OCI-LY3 (cell line): Measurements from ENCODE around the gene IL20RA.

ENCODE experiments used
- H2AFZ ChIP-seq: fragments of 200-600, 300-600 bp; shearing (Covaris generic); 2 replicates; pipeline ENCODE4 v1.6.0; 2014; ENCODE audit warnings: antibody characterized with exemption, low read depth, low read length
- H3K27ac ChIP-seq: fragments of 200-600, 300-600 bp; sonication (generic); 2 replicates; pipeline ENCODE4 v1.5.1; 2014; ENCODE audit warnings: mild to moderate bottlenecking, low read length, moderate library complexity, mixed read lengths
- H3K27me3 ChIP-seq: fragments of 200-600, 300-600 bp; sonication (generic); 2 replicates; pipeline ENCODE4 v1.6.1; 2014; ENCODE audit warnings: low read depth, low read length, mixed read lengths
- H3K36me3 ChIP-seq: fragments of 200-600, 300-600 bp; sonication (generic); replicated peaks from 2 replicates; pipeline ENCODE3; 2014; ENCODE audit warnings: low read depth, low read length, mixed read lengths
- H3K4me1 ChIP-seq: fragments of 300-600, 200-600 bp; sonication (generic); 2 replicates; pipeline ENCODE4 v1.6.1; 2014; ENCODE audit warnings: low read length, mixed read lengths
- H3K4me2 ChIP-seq: fragments of 200-600, 300-600 bp; sonication (generic); 2 replicates; pipeline ENCODE4 v1.6.1; 2014; ENCODE audit warnings: low read length, mixed read lengths
- H3K4me3 ChIP-seq: fragments of 300-600, 200-600 bp; sonication (generic); 2 replicates; pipeline ENCODE4 v1.5.1; 2014; ENCODE audit warnings: antibody characterized with exemption, mild to moderate bottlenecking, low read length, moderate library complexity
- H3K79me2 ChIP-seq: fragments of 300-600, 200-600 bp; shearing (Covaris generic); 2 replicates; pipeline ENCODE4 v1.6.1; 2014; ENCODE audit warnings: mild to moderate bottlenecking, low read length, mixed read lengths
- H3K9ac ChIP-seq: fragments of 300-600, 200-600 bp; shearing (Covaris generic); 2 replicates; pipeline ENCODE4 v1.6.0; 2014; ENCODE audit warnings: mild to moderate bottlenecking, low read length, moderate library complexity
- H3K9me3 ChIP-seq: fragments of 200-600, 300-600 bp; shearing (Covaris generic); 2 replicates; pipeline ENCODE4 v1.6.1; 2014; ENCODE audit warnings: low read length, mixed read lengths; ENCODE audit not compliant: insufficient read depth
- H4K20me1 ChIP-seq: fragments of 200-600, 300-600 bp; sonication (generic); 2 replicates; pipeline ENCODE4 v1.6.1; 2016; ENCODE audit warnings: low read length, mixed read lengths; ENCODE audit not compliant: insufficient read depth
- EZH2phosphoT487 ChIP-seq: fragments of 200-600 bp; shearing (Covaris generic); IDR thresholded peaks from 2 replicates; pipeline ENCODE4 v1.6.1; 2018; ENCODE audit warnings: antibody characterized with exemption, mixed run types, low read depth
- TF ChIP-seq, protein P1 (sequence below): fragments of 200-600, 300-600 bp; sonication (generic); IDR thresholded peaks from 2 replicates; pipeline ENCODE4 v1.5.1; 2014; ENCODE audit warnings: antibody characterized with exemption, low read length, low read depth

Gene IL20RA

DNA sequence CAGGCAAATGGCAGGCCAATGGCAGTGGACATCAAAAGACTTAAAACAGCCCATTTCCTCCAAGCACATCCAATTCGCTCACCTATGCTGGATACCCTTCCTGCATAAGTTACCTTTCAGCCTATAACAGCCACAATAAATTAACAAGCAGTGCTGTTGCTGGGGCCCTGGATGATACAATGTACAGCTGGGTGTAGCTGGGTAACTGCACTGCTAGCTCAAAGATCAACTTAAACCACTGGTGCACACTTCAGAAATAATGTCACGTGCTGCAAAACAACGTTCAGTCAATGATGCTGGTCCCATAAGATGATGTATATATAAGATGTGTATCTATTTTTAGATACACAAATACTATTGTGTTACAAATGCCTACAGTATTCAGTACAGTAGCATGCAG is 13.6 kb downstream of the IL20RA start:
- H2AFZ ChIP-seq = no peak overlapping the region
- no peak overlapping the region for H3K9ac ChIP-seq
- no peaks in the 10 kb centered on the region for H3K4me1 ChIP-seq
- no peak overlapping the region for H3K4me3 ChIP-seq
- H3K79me2 ChIP-seq = no peaks in the 10 kb centered on the region
- TF ChIP-seq, protein P1, sequence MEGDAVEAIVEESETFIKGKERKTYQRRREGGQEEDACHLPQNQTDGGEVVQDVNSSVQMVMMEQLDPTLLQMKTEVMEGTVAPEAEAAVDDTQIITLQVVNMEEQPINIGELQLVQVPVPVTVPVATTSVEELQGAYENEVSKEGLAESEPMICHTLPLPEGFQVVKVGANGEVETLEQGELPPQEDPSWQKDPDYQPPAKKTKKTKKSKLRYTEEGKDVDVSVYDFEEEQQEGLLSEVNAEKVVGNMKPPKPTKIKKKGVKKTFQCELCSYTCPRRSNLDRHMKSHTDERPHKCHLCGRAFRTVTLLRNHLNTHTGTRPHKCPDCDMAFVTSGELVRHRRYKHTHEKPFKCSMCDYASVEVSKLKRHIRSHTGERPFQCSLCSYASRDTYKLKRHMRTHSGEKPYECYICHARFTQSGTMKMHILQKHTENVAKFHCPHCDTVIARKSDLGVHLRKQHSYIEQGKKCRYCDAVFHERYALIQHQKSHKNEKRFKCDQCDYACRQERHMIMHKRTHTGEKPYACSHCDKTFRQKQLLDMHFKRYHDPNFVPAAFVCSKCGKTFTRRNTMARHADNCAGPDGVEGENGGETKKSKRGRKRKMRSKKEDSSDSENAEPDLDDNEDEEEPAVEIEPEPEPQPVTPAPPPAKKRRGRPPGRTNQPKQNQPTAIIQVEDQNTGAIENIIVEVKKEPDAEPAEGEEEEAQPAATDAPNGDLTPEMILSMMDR = no peak
- no peak for TF ChIP-seq EZH2phosphoT487
- H4K20me1 ChIP-seq = no peaks in the 10 kb centered on the region
- H3K9me3 ChIP-seq = no peaks in the 10 kb centered on the region
- no peaks in the 10 kb centered on the region for H3K36me3 ChIP-seq
- no peak overlapping the region for H3K27ac ChIP-seq
- no peak overlapping the region for H3K4me2 ChIP-seq
- no peaks in the 10 kb centered on the region for H3K27me3 ChIP-seq

DNA sequence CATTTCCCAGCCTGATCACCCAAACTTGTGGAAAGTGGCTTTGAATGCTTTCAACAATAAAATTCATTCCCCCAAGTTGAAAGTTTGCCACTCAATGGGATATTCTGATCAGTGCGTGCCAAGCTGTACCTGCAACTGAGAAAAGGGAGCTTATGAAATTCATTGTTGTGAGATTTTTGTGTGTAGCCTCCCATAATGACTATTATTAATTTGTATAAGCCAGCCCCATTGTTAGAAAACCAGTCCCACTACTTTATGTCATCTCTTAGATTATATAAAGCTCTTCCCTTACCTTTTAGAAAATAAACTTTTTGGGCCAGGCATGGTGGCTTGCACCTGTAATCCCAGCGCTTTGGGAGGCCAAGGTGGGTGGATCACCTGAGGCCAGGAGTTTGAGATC is 15.9 kb downstream of the IL20RA start:
- Histone ChIP-seq H3K9ac (no peak overlapping the region), H4K20me1 (no peaks in the 10 kb centered on the region), H3K9me3 (no peaks in the 10 kb centered on the region), H3K36me3 (no peaks in the 10 kb centered on the region), H3K4me3 (no peak overlapping the region), H3K79me2 (no peaks in the 10 kb centered on the region), H2AFZ (no peak overlapping the region), H3K4me1 (no peaks in the 10 kb centered on the region), H3K4me2 (no peak overlapping the region), H3K27ac (no peak overlapping the region), H3K27me3 (no peaks in the 10 kb centered on the region)
- TF ChIP-seq EZH2phosphoT487 = no peak
- TF ChIP-seq, protein P1 = no peak

DNA sequence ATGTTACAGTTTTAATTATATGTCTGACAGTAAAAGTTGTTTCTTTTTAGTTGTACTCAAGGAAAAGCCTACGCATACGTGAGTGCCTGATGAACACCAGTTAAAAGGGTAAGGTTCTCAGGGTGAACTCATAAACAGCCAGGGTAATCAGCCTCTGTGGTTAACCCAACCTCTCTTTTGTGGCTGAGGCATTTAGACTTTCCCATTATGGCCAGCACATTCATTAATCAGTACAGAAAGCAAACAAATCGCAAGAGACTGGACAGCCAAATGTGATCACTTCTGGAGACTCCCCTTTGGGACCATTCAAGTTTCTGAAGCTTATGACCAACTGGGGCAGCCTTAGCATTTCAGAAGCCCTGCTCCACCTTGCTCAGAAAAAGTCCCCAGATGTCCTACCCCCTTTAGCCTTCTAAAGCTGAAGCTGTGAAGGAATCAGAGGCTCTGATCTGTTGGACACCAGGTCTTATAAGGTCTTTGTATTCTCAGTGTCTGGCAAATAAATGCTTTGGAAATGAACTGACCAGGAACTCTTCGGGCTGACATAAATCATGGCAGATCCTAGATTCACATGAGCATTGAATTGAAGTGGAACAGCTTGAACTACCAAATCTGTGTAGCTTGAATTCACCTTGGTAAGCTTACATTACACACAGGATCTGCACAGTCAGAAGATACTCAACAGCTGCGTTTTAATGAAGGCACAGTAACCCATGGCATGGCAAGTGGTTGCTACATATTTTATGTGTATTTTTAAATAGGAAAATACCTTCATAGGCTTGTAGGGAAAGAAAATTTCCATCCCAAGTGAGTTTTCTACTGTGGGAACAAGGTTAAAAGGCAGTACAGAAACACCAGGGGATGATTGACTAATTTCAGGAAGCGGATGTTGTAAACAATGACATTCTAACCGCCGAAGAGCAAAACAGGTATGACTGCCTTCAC is 18.7 kb downstream of the IL20RA start:
- Histone ChIP-seq H2AFZ (no peak overlapping the region), H3K4me2 (no peak overlapping the region), H3K4me1 (no peaks in the 10 kb centered on the region), H3K36me3 (no peaks in the 10 kb centered on the region), H3K79me2 (no peaks in the 10 kb centered on the region), H3K4me3 (no peak overlapping the region), H4K20me1 (no peaks in the 10 kb centered on the region), H3K27ac (no peak overlapping the region), H3K9me3 (no peaks in the 10 kb centered on the region), H3K27me3 (no peaks in the 10 kb centered on the region), H3K9ac (no peak overlapping the region)
- no peak for TF ChIP-seq EZH2phosphoT487
- TF ChIP-seq, protein P1 = no peak

DNA sequence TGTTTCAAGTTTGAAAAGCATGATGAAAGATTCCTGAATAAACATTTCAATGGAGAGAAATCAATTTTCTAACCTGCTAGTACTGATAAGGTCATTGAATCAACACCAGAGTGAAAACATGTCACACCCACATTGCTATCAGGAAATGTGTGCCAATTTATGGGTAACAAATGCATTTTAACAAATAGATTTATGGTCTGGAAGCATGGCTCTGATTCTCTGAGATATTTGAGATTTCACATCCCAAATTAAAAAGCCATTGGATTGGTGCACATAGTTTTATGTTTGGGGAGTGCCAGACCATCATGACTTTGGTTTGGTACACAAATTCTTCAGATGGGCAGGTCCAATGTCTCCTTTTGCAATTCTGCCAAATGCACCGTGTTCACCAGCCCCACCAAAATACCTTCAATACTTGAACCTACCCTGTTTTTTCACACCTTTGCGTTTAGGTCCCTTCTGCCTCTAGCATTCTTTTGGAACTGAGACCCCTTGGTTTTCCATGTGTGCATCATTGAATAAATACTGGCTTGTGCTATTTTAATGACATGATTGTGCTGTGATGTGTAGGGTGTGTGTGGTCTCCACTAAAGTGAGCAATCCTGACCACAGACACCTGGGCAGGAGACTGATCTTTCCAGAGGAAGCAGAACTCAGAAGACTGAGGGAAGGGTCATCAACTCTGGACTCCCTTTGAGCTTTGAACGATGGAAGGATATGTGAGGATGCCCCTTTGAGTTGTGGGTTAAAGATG is 20.4 kb downstream of the IL20RA start:
- H3K4me2 ChIP-seq = no peak overlapping the region
- no peak overlapping the region for H3K27ac ChIP-seq
- no peaks in the 10 kb centered on the region for H3K36me3 ChIP-seq
- H4K20me1 ChIP-seq = no peaks in the 10 kb centered on the region
- no peak for TF ChIP-seq EZH2phosphoT487
- TF ChIP-seq, protein P1 = no peak
- no peaks in the 10 kb centered on the region for H3K27me3 ChIP-seq
- H3K4me3 ChIP-seq = no peak overlapping the region
- no peaks in the 10 kb centered on the region for H3K79me2 ChIP-seq
- H3K9ac ChIP-seq = no peak overlapping the region
- no peaks in the 10 kb centered on the region for H3K9me3 ChIP-seq
- H2AFZ ChIP-seq = no peak overlapping the region
- no peaks in the 10 kb centered on the region for H3K4me1 ChIP-seq
